GM21526 (cell line): ENCODE data around the gene MCM3AP.

ENCODE experiments used
- ATAC-seq: cut with Tn5 transposase; IDR thresholded peaks from one replicate; pipeline ENCODE4 v1.9.1; 2021; ENCODE audit warnings: moderate library complexity; ENCODE audit not compliant: unreplicated experiment, low FRiP score

Gene MCM3AP

GRCh38 chr21:46189213-46189958 lies 96.0 kb downstream of the MCM3AP start:
- ATAC-seq: no peak

GRCh38 chr21:46188226-46189212 lies 96.9 kb downstream of the MCM3AP start:
- no peak for ATAC-seq

GRCh38 chr21:46187814-46188213 lies 97.6 kb downstream of the MCM3AP start:
- no peak for ATAC-seq

GRCh38 chr21:46187261-46187660 lies 98.2 kb downstream of the MCM3AP start:
- ATAC-seq: no peak

- ATAC-seq: no peak
These were observed 99.7 kb downstream of the MCM3AP start for GRCh38 chr21:46185716-46186115.
